RPMI7951 (cell line): ENCODE data around the gene ONECUT3. TPM values are rescaled to one million over a fixed set of nuclear protein-coding genes. Genes with fewer than 3 reads are reported as not detected.
"Not testable (repeated sequence)": the region's sequence is repeated elsewhere in the genome, so short reads cannot be mapped to it uniquely, and the experiment has no call there.

Experiments
- DNase-seq: peaks from one replicate; pipeline ENCODE4 v3.0.0-alpha.2; 2012; ENCODE audit warnings: low read depth
- total RNA-seq: library from RNA; depleted of rRNA; stranded (reverse); fragments of >200 nt; shearing (Covaris generic); gene quantifications from 2 replicates; pipeline ENCODE4 v1.2.3, GENCODE V29; 2014; rRNA removed

ONECUT3 gene
- not detected in 2 replicates for total RNA-seq

DNA sequence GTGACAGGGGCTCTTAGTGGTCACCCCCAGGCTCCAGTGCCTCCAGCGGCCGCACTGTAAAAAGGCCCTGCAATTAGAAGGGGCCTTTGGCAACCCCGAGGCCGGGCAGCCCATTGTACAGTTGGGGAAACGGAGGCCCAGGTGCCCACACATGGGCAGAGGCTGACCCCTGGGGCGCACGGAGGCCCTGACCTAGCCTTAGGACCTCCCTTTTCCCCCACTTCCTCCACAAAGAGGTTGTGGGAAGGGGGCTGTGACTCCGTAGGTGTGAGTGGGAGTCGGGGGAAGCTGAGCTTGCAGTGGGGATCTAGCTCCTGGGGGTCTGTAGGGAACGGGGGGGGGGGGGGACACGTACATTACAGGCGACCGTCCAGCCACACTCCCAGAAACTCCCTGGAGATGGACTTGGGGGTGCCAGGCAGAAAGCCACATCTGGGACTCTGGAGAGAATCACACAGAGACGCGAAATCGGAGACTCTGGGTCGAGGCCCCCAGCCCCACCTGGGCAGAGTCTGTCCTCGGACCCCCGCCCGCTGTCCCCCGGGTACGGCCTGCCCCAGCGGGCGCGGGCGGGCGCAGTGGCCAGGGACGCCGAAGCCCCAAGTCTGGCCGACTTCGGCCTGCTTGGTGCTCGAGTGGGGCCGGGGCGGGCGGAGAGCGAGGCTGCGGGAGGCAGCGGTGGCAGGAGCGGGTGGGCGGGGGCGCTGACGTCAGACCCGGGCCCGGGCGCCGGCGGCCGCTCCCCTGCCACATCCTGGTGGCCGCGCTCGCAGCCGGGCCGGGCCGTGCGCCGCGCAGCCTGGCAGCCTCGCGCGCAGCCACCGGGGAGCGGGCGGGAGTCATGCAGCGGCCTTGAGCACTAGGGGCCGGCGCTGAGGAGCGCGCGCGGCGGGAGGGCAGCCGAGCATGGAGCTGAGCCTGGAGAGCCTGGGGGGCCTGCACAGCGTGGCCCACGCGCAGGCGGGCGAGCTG is at the start of gene ONECUT3:
TSS of gene ONECUT3 (plus strand) at position 750 of the 972 bp plus-strand sequence. CDS start at position 907, 157 bp downstream.
- no peak for DNase-seq

DNA sequence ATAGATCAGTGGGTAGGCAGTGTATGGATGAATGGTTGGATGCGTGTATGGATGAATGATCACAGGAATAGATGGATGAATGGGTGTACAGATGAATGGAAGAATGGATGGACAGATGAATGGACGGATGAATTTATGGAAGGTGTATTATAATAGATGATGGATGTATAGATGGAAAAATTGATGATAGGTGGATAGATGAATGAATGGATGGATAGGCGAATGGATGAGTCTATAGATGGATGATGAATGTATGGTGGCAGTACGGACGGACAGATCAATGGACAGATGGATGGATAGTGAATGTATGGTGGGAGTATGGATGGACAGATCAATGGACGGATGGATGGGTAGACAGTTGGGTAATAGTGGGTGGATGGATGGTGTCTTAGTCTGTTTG is 49.0 kb upstream of the ONECUT3 start:
- DNase-seq: no peak

DNA sequence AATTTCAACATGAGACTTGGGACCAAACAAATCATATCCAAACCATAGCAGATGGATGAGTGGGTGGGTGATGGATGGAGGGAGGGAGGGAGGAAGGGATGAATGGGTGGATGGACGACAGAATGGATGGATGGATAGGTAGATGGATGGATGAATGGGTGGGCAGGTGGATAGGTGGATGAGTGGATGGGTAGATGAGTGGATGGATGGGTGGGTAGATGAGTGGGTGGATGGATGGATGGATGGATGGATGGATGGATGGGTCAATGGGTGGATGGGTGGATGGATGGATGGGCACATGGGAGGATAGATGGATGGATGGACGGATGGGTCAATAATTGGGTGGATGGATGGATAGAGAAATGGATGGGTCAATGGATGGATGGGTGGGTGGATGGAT is 47.9 kb upstream of the ONECUT3 start:
- DNase-seq: no peak

DNA sequence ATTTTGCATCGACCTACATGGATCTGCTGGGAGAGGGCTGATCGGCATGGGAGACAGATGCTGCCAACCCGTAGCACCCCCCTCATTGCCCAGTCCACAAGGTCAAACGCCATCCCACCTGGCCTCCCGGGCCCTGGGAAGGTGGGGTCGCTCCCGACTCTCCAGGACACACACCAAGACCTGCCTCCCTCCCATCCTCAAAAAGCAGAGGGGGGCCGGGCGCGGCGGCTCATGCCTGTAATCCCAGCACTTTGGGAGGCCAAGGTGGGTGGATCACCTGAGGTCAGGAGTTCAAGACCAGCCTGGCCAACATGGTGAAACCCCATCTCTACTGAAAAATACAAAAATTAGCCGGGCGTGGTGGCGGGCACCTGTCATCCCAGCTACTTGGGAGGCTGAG is 46.7 kb upstream of the ONECUT3 start:
- not testable (repeated sequence) for DNase-seq

DNA sequence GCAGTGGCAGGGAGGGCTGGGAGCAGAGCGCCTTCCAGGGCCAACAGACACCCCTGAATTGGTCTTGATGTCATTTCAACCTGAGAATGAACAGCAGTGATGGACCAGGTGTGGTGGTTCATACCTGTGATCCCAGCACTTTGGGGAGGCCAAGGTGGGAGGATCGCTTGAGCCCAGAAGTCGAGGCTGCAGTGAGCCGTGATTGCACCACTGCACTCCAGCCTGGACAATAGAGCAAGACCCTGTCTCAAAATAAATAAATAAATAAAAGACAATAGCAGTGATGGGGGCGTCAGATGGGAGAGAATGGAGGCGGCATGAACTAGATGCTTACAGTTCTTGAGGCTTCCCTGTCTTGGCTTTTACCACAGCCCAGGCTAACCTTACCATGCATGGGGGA is 46.1 kb upstream of the ONECUT3 start:
- no peak for DNase-seq

DNA sequence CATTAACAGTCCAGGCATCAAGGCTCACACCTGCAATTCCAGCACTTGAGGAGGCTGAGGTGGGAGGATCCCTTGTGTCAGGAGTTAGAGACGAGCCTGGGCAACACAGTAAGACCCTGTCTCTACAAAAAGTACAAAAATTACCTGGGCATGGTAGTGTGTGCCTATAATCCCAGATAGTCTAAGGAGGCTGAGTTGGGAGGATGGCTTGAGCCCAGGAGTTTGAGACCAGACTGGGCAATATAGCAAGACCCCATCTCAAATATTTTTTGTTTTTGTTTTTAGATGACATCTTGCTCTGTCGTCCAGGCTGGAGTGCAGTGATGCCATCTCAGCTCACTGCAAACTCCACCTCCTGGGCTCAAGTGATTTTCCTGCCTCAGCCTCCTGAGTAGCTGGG is 40.1 kb upstream of the ONECUT3 start:
- no peak for DNase-seq

DNA sequence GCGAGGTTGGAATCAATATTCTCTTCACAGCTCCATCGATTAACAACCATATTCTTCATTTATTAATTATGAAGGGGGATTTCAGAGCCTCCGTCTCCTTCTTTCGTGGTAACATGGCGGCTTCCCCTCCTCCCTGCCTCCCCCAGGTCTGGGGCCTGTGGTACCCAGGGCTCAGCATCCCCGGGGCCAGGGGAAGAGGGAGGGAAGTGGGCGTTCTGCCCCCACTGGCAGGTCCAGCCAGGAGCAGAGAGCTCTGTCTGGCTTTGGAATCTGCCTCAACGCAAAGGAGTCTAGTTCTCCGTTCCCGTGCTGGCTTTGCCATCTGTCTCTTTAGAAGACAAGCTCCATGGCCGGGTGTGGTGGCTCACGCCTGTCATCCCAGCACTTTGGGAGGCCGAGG is 37.8 kb upstream of the ONECUT3 start:
- DNase-seq: no peak

DNA sequence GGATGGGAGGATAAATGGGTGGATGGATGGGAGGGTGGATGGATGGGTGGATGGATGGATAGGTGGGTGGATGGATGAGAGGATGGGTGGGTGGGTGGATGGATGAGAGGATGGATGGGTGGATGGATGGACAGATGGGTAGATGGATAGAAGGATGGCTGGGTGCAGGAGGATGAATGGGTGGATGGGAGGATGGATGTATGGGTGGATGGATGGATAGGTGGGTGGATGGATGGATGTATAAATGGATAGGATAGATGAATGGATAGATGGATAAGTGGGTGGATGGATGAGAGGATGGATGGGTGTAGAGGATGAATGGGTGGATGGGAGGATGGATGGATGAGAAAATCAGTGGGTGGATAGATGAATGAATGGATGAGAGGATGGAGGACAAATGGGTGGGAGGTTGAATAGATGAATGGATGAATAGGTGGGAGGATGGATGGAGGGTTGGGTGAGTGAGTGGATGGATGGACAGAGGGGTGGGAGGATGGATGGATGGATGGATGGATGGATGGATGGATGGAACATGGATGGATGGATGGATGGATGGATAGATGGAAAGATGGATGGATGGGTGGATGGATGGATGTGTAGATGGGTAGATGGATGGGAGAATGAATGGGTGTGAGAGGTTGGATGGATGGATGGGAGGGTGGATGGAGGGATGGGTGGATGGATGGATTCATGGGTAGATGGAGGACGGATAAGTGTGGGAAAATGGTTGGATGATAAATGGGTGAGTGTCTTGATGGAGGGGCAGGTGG is 35.9 kb upstream of the ONECUT3 start:
- no peak for DNase-seq

DNA sequence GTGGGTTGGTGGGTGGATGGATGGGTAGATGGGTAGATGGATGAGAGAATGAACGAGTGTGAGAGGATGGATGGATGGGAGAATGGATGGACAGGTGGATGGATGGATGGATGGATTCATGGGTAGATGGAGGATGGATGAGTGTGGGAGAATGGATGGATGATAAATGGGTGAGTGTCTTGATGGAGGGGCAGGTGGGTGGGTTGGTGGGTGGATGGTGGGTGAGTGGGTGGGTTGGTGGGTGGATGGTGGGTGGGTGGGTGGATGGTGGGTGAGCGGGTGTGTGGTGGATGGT is 35.4 kb upstream of the ONECUT3 start:
- no peak for DNase-seq

DNA sequence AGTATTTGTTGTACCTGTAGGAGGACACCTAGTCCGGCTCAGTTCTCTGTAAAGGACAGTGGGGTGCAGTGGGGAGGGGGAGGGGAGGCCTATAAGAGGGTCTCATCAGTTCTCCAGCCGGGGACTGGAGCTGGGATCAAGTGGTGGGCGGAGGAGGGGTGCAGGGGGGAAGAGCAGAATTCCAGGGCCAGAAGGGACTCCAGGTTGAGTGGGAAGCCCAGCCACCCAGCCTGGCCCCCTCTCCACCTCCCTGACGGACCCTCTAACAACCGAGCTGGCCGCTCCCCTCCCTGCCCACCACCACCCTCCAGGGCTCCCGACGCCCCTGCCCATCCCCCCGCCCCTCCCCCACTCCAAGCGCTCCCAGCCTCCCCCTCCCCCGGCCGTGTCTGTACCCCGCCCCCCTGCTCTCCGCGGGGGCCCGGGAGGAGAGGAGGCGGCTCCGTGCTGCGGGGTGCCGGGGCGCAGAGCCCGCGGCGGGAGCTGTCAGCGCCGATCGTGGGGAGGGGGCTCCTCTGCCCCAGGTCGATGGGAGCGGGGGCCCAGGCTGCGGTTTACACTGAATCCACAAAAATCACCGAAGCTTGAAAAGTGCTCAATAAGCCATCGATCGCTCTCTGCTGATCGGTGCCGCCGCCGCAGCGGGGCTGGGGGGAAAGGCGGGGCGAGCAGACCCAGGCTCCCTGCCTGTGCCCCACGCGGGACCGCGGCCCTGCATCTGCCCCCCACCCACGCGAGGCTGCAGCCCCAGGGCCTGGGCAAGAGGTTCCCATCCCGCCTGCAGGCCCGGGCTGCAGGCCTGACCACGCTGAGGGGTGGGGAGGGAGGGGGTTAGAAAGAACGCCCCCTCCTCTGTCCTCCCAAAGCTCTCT is 34.6 kb upstream of the ONECUT3 start:
- no peak for DNase-seq

DNA sequence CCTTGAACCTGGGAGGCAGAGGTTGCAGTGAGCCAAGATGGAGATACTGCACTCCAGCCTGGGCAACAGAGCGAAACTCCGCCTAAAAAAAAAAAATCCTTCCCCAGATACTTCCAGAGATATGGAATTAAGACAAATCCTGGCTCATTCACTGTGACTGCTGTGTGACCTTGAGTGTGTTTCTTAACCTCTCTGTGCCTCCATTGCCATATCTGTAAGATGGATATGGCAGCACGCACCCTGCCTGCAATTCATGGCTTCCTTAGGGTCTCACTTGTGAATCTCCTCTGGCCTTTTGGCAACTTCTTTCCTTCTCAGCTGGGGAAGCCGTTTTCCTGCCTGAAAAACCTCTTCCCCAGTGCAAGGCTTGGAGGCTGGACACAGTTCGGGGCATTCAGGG is 33.8 kb upstream of the ONECUT3 start:
- no peak for DNase-seq

DNA sequence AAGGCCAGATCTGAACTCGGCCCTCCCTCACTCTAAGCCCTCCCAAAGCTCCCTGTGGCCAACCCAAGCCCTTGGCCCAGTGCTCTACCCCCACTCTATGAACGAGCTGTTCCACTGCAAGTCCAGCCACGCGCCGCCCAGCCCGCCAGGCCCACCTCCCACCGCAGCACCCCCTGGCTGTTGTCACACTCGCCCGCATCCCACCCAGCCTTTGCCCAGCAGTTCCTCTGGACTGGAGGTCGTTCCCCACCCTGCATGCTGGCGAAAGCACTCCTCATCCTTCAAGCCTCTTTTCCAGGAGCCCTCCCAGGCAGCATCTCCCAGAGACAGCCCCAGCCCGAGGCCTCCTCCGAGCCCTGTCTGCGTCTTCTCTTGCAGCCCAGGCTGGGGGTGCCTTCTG is 33.1 kb upstream of the ONECUT3 start:
- no peak for DNase-seq

DNA sequence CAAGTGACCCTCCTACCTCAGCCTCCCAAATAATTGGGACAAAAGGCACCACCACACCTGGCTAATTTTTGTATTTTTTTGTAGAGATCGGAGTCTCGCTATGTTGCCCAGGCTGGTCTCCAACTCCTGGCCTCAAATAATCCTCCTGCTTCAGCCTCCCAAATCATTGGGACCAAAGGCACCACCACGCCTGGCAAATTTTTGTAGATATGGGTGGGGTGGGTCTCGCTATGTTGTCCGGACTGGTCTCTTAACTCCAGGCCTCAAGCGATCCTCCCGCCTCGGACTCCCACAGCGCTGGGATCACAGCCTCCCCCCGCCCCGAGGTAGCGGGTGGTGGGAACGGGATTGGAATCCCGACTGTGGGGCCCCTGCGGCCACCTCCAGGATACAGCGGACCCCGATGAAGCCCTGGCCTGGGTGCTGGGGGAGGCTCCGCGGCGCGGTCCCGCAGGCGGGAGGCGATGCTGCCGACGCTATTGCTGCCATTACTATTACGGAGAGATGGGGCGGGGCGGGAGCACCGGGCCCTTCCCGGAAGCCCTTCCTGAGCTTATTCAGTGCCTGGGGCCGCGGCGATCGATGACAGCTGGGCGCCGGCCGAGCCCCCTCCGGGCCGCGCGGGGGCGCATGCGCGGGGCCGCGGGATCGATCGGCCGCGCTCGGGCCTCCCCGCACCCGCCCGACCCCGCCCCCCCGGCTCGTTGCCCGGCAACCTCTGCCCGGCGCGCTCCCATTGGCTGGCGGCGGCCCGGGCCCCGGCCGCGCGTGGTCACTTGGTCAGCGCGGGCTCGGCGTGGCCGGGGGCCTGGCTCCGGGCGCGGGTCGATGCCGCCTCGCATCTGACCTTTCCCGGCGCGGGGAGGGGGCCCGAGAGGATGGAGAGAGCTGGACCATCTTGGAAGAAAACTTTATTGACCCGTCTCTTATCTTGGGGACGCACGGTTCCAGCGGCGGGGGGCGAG is 27.9 kb upstream of the ONECUT3 start:
- peak; percentile 55 for DNase-seq

DNA sequence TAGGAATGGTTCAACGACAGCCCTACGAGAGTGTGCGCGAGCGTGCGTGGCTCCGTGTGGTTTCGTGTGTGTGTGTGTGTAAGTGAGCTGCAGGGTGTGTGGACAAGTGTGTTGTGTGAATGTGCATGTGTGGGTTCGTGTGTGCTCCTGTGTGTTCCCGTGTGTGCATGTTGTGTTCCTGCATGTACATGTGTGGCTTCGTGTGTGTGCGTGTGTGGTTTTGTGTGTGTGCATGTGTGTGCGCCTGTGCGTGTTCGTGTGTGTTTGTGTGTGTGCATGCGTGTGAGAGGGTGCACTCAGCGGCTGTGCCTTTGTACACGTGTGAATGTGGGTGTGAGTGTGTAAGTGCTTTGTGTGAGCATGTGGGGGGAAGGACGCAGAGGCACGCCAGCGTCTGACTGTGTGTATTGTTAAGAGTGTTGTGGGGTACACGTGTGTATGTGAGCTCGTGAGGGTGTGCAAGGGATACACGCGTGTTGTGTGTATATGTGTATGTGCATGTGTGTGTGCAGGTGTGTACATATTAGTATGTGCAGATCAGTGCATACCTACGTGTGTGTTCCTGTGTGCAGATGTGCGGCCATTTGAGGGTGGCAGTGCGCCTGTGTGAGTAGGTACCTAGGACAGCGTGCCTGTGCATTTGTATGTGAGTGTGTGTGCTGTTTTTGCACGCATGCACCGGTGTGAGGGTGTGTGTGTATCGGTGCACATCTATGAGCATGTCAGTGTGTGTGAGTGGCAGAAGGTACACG is 24.3 kb upstream of the ONECUT3 start:
- DNase-seq: no peak

DNA sequence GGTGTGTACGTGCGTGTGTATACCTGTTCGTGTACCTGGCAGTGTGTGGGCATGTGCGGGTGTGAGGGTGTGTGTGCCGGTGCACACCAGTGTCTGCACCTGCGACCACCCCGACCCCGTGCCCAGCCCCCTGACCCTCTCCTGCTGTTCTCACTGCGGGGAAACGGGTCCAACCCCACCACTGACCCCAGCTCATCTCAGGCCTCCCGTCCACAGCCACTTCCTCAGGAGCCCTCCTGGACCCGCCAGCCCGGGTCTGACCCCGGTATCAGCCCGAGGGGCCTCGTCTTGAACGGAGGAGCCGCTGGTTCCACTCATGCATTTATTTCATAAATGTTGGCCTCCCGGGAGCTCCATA is 23.8 kb upstream of the ONECUT3 start:
- no peak for DNase-seq

DNA sequence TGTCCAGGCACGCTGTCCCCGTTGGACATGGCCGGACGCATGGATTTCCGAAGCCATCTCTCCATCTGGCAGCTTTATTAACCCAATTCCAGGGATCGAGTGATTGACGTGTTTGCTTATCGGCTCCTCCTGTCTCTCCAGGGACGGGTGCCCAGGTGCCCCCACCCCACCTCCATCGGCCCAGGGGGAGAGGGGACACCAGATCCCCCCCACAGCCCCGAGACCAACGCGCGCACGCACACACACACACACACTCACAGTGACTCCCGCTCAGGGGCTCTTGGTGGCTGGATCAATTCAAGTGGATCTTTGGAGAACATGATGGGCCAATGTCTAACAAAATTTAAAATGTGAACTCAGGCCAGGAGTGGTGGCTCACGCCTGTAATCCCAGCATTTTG is 23.1 kb upstream of the ONECUT3 start:
- no peak for DNase-seq

DNA sequence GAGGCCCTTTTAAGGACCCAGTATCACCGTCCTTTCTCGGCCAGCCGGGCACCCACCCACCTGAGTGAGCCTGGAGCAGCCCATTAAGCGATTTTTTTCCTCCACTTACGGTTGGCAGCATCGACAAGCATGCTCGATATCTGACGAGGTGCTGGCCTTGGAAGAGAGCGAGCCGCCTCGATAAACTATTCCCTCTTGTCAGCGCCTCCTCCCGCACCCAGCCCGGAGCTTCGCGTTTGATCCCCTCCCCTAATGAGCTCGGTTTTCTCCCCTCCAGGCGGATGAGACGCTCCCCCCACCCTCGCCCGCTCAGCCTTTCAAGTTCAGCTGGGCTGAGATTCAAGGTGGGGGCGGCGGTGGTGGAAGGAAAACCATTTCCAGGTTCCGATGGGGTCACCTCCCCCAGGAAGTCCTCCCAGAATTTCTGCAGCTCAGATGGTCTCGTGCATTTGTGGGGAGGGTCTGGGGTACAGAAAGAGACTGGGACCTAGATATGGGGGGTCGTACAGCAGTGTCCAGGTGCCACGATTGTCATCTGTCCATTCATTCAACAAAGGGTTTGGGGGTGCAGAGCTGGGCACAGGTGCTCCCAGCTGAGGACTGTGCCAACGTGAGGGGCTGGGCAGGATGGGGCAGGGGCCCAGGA is 18.9 kb upstream of the ONECUT3 start:
- no peak for DNase-seq

DNA sequence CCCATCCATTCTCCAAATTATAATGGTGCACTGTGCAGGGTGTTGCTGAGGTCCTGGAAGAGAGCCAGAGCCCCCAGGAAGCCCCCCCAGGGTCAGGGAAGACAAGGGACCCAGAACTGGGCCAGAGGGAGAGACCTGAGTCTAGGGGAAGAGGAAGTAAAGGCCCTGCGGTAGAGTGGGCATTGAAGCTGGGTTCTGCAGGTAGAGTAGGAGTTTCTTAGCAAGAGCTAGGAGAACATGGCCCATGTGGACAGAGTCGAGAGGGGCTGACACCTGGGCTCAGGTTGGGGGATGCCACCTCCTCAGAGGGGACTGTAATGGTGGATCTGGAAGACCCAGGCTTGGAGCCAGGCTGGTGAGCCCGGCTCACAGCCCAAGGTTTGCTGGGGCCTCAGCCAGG is 17.0 kb upstream of the ONECUT3 start:
- DNase-seq: no peak

DNA sequence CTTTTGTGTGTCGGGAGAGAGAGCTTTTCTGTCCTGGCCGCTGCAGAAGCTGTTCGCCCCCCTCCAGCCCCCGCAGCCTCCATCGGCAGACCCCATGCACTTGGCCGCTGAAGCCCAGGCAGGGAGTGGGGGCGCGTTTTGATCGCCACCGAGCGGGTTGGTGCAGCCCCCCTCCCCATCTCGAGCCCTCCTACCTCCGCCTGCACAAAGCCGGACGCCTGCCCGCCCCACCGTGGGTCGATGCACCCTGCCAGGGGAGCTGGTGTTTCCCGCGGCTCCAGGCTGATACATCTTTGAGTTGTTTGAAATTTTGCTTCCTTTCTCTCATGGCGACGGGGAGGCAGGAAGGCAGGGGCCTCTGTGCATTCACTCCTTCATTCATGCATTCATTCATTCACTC is 16.4 kb upstream of the ONECUT3 start:
- DNase-seq: no peak
